ENCODE measurements around the gene HFE. TPM values are rescaled to one million over a fixed set of nuclear protein-coding genes. Genes with fewer than 3 reads are reported as not detected.
A peak's percentile ranks its signal among the peaks of the same experiment; 100 is the strongest.
"Not testable (repeated sequence)": the region's sequence is repeated elsewhere in the genome, so short reads cannot be mapped to it uniquely, and the experiment has no call there.

The HFE gene
- total RNA-seq, 1 donor from 2014 or later: 3.4 TPM

- peaks cover 6% of the 10 kb centered on the region for H3K4me1 ChIP-seq
- TF ChIP-seq CTCF (IDR thresholded peaks at IDR 0.05; ENCODE audit: borderline replicate concordance): no peak
- H3K27me3 ChIP-seq (ENCODE audit: low read depth): no peaks in the 10 kb centered on the region
- no peak for DNase-seq
- H3K4me3 ChIP-seq: no peak overlapping the region
- H3K27ac ChIP-seq (replicated peaks): no peak overlapping the region
- no peaks in the 10 kb centered on the region for H3K36me3 ChIP-seq
- intact Hi-C loops (cut with micrococcal nuclease): no loop called here
- no peaks in the 10 kb centered on the region for H3K9me3 ChIP-seq (replicated peaks)
Observed at GRCh38 chr6:26068036-26068435, 19.2 kb upstream of the HFE start.

- DNase-seq: no peak
- no peaks in the 10 kb centered on the region for H3K9me3 ChIP-seq (replicated peaks)
- H3K27me3 ChIP-seq (ENCODE audit: low read depth): no peaks in the 10 kb centered on the region
- H3K27ac ChIP-seq (replicated peaks): no peak overlapping the region
- no peaks in the 10 kb centered on the region for H3K36me3 ChIP-seq
- H3K4me3 ChIP-seq: peak overlapping the region; percentile 25
- TF ChIP-seq CTCF (IDR thresholded peaks at IDR 0.05; ENCODE audit: borderline replicate concordance): no peak
- peaks cover 6% of the 10 kb centered on the region for H3K4me1 ChIP-seq
- intact Hi-C loops (cut with micrococcal nuclease): no loop called here
Observed at GRCh38 chr6:26071135-26071534, 16.1 kb upstream of the HFE start.

- intact Hi-C loops (cut with micrococcal nuclease): no loop called here
- H3K4me3 ChIP-seq: no peak overlapping the region
Observed at GRCh38 chr6:26075063-26075717, 12.0 kb upstream of the HFE start.

GRCh38 chr6:26078066-26078465 is 9.2 kb upstream of the HFE start:
- H3K36me3 ChIP-seq; H3K4me3 ChIP-seq; H3K9me3 ChIP-seq (replicated peaks): not testable (repeated sequence)

More at GRCh38 chr6:26075063-26075717, 12.0 kb upstream of the HFE start:
- no peaks in the 10 kb centered on the region for H3K36me3 ChIP-seq
- DNase-seq: no peak
- no peaks in the 10 kb centered on the region for H3K27me3 ChIP-seq (ENCODE audit: low read depth)
- no peaks in the 10 kb centered on the region for H3K9me3 ChIP-seq (replicated peaks)
- H3K27ac ChIP-seq (replicated peaks): no peak overlapping the region
- peaks cover 6% of the 10 kb centered on the region for H3K4me1 ChIP-seq
- TF ChIP-seq CTCF (IDR thresholded peaks at IDR 0.05; ENCODE audit: borderline replicate concordance): no peak

GRCh38 chr6:26081096-26081495 is 6.1 kb upstream of the HFE start:
- H3K27me3 ChIP-seq (ENCODE audit: low read depth); DNase-seq; H3K27ac ChIP-seq (replicated peaks); H3K9me3 ChIP-seq (replicated peaks); H3K36me3 ChIP-seq; H3K4me1 ChIP-seq; H3K4me3 ChIP-seq; intact Hi-C loops (cut with micrococcal nuclease): not testable (repeated sequence)

More at GRCh38 chr6:26078066-26078465, 9.2 kb upstream of the HFE start:
- intact Hi-C loops (cut with micrococcal nuclease); H3K27me3 ChIP-seq (ENCODE audit: low read depth); DNase-seq; H3K27ac ChIP-seq (replicated peaks); H3K4me1 ChIP-seq: not testable (repeated sequence)

GRCh38 chr6:26086211-26086610 is 1.0 kb upstream of the HFE start:
- TF ChIP-seq CTCF (IDR thresholded peaks at IDR 0.05; ENCODE audit: borderline replicate concordance): no peak
- Histone ChIP-seq H3K36me3 (no peaks in the 10 kb centered on the region), H3K27me3 (ENCODE audit: low read depth) (no peaks in the 10 kb centered on the region), H3K4me3 (no peak overlapping the region), H3K4me1 (peaks cover 32% of the 10 kb centered on the region), H3K9me3 (replicated peaks) (peaks cover 1% of the 10 kb centered on the region), H3K27ac (replicated peaks) (no peak overlapping the region)
- intact Hi-C loops (cut with micrococcal nuclease): no loop called here
- DNase-seq: no peak
